Gastrocnemius medialis (tissue), 4 donors: ENCODE data around the gene FAP. TPM values are rescaled to one million over a fixed set of nuclear protein-coding genes. Genes with fewer than 3 reads are reported as not detected.

ENCODE experiments used
- ATAC-seq, 2 donors: fragments of 150-250 bp; one replicate each; pipeline ENCODE4 v1.9.1; 2016
- DNase-seq, 2 donors: peaks; one replicate each; pipeline ENCODE4 v3.0.0-alpha.2; 2019
- H3K27ac ChIP-seq, 4 donors: fragments of 200-600 bp; sonication (generic); 1 replicate in 1 of 4; 2 replicates in 3 of 4; pipeline ENCODE4 v1.5.1; 2016 to 2018; ENCODE audit warnings: mild to moderate bottlenecking in 2 of 4, moderate library complexity in 1 of 4
- H3K27me3 ChIP-seq, 3 donors: fragments of 200-600 bp; sonication (generic) in 2 of 3; 1 replicate in 1 of 3; 2 replicates in 2 of 3; pipeline versions ENCODE4 v1.5.1 to v1.6.0; 2016 to 2019; ENCODE audit warnings: mild to moderate bottlenecking in 1 of 3, moderate library complexity in 1 of 3
- H3K36me3 ChIP-seq, 2 donors: fragments of 200-600 bp; sonication (generic) in 1 of 2; one replicate each; pipeline ENCODE4 v1.5.1; 2017 to 2018
- H3K4me1 ChIP-seq, 2 donors: fragments of 200-600 bp; sonication (generic) in 1 of 2; one replicate each; pipeline ENCODE4 v1.5.1; 2016 to 2017; ENCODE audit warnings: mild to moderate bottlenecking in 2 of 2
- H3K4me3 ChIP-seq, 4 donors: fragments of 200-600 bp; sonication (generic) in 3 of 4; 1 replicate in 1 of 4; 2 replicates in 3 of 4; pipeline ENCODE4 v1.5.1; 2016 to 2019; ENCODE audit warnings: mild to moderate bottlenecking in 2 of 4
- H3K9me3 ChIP-seq, 3 donors: fragments of 200-600 bp; sonication (generic) in 2 of 3; 1 replicate in 1 of 3; 2 replicates in 2 of 3; pipeline ENCODE4 v1.5.1; 2016 to 2019
- POLR2A ChIP-seq, 2 donors: fragments of 450-650 bp; IDR thresholded peaks; one replicate each; pipeline ENCODE4 v1.6.1; 2017; ENCODE audit warnings: antibody characterized with exemption in 2 of 2, mild to moderate bottlenecking in 2 of 2, moderate library complexity in 2 of 2
- in situ Hi-C, 4 donors: fragments of 200-750 bp; cut with MboI; loops; one replicate each; pipeline versions ENCODE4 v1.15.0 to v1.8.0; 2017; ENCODE audit warnings: low sequenced_read_pairs in 4 of 4
- intact Hi-C: fragments of 100-400 bp; cut with DNase I; formaldehyde crosslinking; loops from one replicate; pipeline ENCODE4 v1.15.1; 2023; ENCODE audit warnings: low total_unique reads
- total RNA-seq, 4 donors: library from RNA; depleted of rRNA; stranded (reverse); fragments of >200 nt; gene quantifications; one replicate each; pipeline versions ENCODE4 v1.1.0 to v1.2.3, GENCODE V29; 2016
- TF ChIP-seq, protein P1 (sequence below), 5 experiments: fragments of 450-650 bp in 3 of 5; fragments of 200-600 bp in 2 of 5; sonication (generic) in 2 of 5; IDR thresholded peaks in 4 of 5; conservative IDR thresholded peaks in 1 of 5; 1 replicate in 4 of 5; 2 replicates in 1 of 5; pipeline ENCODE4 v1.5.1; 2016 to 2019; ENCODE audit warnings: antibody characterized with exemption in 5 of 5, mild to moderate bottlenecking in 3 of 5, moderate library complexity in 3 of 5

FAP gene
- total RNA-seq, 4 donors from 2014 or later, result 4.8 to 10.1 (median 7.0) TPM; not detected in 1

DNA sequence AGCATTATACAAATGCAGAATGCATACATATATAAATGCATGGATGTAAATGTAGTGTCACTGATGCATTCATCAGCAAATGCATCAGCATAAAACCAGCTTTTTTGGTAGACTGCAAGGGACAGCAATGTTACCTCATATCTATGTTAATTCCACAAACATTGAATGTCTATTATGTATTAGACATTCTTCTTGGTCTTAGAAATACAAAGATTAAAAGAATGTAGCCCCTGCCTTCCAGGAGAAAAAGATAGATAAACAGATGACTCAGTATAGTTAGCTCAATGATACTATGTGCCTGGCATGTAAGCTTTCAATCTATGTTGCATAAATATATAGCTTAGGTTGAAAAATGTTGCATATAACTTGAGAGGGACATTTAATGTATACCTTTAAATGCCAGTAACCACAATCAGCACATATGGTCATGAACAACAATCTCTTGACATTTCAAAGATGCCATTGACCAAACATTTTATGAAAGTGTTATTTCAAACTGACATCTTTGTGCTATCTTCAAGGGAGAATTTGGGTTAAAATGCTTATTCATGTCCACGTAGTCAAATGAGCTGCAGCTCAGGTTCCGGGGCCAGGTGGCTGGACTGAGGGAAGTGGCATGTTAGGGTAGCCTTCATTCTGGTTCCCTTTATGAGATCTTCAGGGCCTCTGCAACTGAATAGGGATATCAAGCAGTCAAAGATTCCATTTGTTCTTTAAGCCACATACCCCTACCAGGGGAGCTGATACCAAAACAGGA is 46.0 kb downstream of the FAP start:
- ATAC-seq (no peak), DNase-seq (no peak)
- Histone ChIP-seq H3K27ac (no peak overlapping the region), H3K4me3 (no peak overlapping the region), H3K36me3 (no peaks in the 10 kb centered on the region), H3K27me3 (no peaks in the 10 kb centered on the region), H3K4me1 (no peaks in the 10 kb centered on the region), H3K9me3 (no peaks in the 10 kb centered on the region)
- TF ChIP-seq, protein P1, sequence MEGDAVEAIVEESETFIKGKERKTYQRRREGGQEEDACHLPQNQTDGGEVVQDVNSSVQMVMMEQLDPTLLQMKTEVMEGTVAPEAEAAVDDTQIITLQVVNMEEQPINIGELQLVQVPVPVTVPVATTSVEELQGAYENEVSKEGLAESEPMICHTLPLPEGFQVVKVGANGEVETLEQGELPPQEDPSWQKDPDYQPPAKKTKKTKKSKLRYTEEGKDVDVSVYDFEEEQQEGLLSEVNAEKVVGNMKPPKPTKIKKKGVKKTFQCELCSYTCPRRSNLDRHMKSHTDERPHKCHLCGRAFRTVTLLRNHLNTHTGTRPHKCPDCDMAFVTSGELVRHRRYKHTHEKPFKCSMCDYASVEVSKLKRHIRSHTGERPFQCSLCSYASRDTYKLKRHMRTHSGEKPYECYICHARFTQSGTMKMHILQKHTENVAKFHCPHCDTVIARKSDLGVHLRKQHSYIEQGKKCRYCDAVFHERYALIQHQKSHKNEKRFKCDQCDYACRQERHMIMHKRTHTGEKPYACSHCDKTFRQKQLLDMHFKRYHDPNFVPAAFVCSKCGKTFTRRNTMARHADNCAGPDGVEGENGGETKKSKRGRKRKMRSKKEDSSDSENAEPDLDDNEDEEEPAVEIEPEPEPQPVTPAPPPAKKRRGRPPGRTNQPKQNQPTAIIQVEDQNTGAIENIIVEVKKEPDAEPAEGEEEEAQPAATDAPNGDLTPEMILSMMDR (IDR thresholded peaks at IDR 0.05 in 4 of 5, conservative IDR thresholded peaks at IDR 0.05 in 1 of 5), result no peak
- no peak for TF ChIP-seq POLR2A (IDR thresholded peaks at IDR 0.05)
- intact Hi-C loops, result no loop called here
- in situ Hi-C loops, result no loop called here

DNA sequence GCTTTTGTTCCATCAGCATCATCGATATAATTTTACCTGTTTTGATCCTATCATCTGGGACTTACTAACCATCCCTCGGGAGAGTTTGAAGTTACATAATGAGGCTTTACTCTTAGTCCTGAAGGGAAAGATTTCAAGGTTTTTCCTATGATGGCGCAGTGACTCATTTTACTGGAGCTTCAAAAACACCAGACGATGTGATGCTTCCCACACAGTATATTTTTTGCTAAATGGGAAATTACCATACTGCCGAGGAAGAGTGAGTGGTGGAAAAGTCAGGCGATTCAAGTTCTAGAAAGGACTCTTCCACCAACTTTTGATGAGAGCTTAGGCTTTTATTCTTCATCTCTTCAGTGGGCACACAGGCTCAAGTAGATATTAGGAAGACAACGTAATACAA is 46.6 kb downstream of the FAP start:
- in situ Hi-C loops, result no loop called here
- Histone ChIP-seq H3K27ac (no peak overlapping the region), H3K4me1 (no peaks in the 10 kb centered on the region), H3K9me3 (no peaks in the 10 kb centered on the region), H3K4me3 (no peak overlapping the region), H3K36me3 (no peaks in the 10 kb centered on the region), H3K27me3 (no peaks in the 10 kb centered on the region)
- intact Hi-C loops, result no loop called here
- no peak for ATAC-seq
- TF ChIP-seq POLR2A (IDR thresholded peaks at IDR 0.05), result no peak
- TF ChIP-seq, protein P1 (IDR thresholded peaks at IDR 0.05 in 4 of 5, conservative IDR thresholded peaks at IDR 0.05 in 1 of 5), result no peak
- DNase-seq, result no peak

DNA sequence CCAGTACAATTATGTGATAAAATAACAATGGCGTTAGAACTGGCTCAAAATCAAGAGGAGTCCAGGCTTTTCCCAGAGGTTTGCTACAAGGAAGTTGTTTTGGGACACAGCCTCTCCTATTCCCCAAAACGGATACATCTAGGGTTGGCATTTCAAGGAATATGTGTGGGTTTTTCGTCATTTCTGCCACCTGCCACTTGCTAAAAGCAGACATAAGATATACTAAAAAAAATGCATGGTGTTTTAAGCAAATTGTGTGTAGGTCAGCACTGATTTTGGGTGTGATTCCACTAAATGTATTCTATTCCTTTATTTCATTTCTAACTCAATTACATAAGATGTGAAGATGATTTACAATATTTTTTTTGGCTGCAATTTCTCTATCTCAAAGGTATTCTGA is 54.8 kb downstream of the FAP start:
- H3K4me3 ChIP-seq, result no peak overlapping the region
- TF ChIP-seq POLR2A (IDR thresholded peaks at IDR 0.05), result no peak
- TF ChIP-seq, protein P1 (IDR thresholded peaks at IDR 0.05 in 4 of 5, conservative IDR thresholded peaks at IDR 0.05 in 1 of 5), result no peak
- DNase-seq (no peak), ATAC-seq (no peak)
- no peak overlapping the region for H3K27ac ChIP-seq
- no peaks in the 10 kb centered on the region for H3K9me3 ChIP-seq
- in situ Hi-C loops (no loop called here), intact Hi-C loops (no loop called here)
- no peaks in the 10 kb centered on the region for H3K27me3 ChIP-seq
- peaks cover 0 to 4% of the 10 kb centered on the region in 2 donors for H3K4me1 ChIP-seq
- no peaks in the 10 kb centered on the region for H3K36me3 ChIP-seq

DNA sequence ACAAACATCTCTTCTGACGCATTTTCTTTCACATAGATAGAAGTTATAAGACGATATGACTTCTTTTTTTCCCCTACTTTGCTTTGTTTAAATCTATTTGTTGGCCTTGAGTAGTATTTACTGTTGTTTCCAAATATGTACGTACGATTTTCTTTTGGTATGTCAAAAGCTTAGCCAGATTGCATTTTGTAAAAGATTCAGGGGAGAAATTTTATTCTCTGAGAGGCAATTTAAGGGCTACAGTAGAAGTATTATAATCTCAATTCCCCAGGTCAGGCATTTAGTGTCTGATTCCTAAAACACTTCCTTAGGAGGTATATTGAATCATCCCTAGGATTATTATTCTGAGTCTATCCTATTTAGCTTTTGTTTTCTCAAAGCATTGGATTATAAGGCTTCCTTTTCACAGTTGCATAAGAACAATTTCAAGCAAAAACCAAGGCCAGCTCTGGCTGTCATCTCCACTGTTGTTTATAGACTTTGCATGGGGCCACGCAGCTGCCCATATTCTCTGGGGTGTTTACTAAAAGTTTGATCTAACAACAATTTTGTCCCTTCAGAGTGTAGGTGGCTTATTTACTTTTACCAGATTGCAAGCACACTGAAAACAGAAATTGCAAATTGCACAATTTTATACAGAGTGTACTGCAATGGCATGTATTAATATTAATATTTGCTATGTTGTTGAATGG is 57.6 kb downstream of the FAP start:
- Histone ChIP-seq H3K27me3 (no peaks in the 10 kb centered on the region), H3K36me3 (no peaks in the 10 kb centered on the region), H3K27ac (no peak overlapping the region), H3K4me1 (peaks cover 0 to 4% of the 10 kb centered on the region in 2 donors), H3K4me3 (no peak overlapping the region), H3K9me3 (no peaks in the 10 kb centered on the region)
- ATAC-seq (no peak), DNase-seq (peak in 1 of 2 donors; percentile 22)
- in situ Hi-C loops, result no loop called here
- TF ChIP-seq, protein P1 (IDR thresholded peaks at IDR 0.05 in 4 of 5, conservative IDR thresholded peaks at IDR 0.05 in 1 of 5), result no peak
- TF ChIP-seq POLR2A (IDR thresholded peaks at IDR 0.05), result no peak
- intact Hi-C loops, result no loop called here
